NCI-H2196 treated with DMSO at 0.1 percent for 48 hours (cell line): Measurements from ENCODE around the gene AUTS2.

Experiments
- DNase-seq: peaks from one replicate; lab custom pipeline; 2025; ENCODE audit not compliant: unreplicated experiment; lab: John Stamatoyannopoulos, UW

The AUTS2 gene

GRCh38 chr7:70389531-70390151 lies 791.4 kb downstream of the AUTS2 start:
- no peak for DNase-seq

GRCh38 chr7:70390251-70390650 lies 792.0 kb downstream of the AUTS2 start:
- no peak for DNase-seq

- no peak for DNase-seq
These were observed 794.1 kb downstream of the AUTS2 start for GRCh38 chr7:70392256-70392876.

GRCh38 chr7:70392877-70393435 lies 794.7 kb downstream of the AUTS2 start:
- no peak for DNase-seq

- DNase-seq: no peak
These were observed 795.7 kb downstream of the AUTS2 start for GRCh38 chr7:70393956-70394355.

- no peak for DNase-seq
These were observed 802.6 kb downstream of the AUTS2 start for GRCh38 chr7:70400829-70401380.

- no peak for DNase-seq
These were observed 803.8 kb downstream of the AUTS2 start for GRCh38 chr7:70402069-70402468.

- DNase-seq: no peak
These were observed 807.0 kb downstream of the AUTS2 start for GRCh38 chr7:70405241-70405640.

- no peak for DNase-seq
These were observed 808.1 kb downstream of the AUTS2 start for GRCh38 chr7:70406186-70406949.

- DNase-seq: no peak
These were observed 808.6 kb downstream of the AUTS2 start for GRCh38 chr7:70406950-70407209.

- no peak for DNase-seq
These were observed 810.2 kb downstream of the AUTS2 start for GRCh38 chr7:70408477-70408876.

- DNase-seq: no peak
These were observed 810.6 kb downstream of the AUTS2 start for GRCh38 chr7:70408891-70409290.

GRCh38 chr7:70410134-70410750 lies 812.0 kb downstream of the AUTS2 start:
- no peak for DNase-seq

- no peak for DNase-seq
These were observed 816.1 kb downstream of the AUTS2 start for GRCh38 chr7:70414368-70414767.

GRCh38 chr7:70415179-70415972 lies 817.1 kb downstream of the AUTS2 start:
- DNase-seq: no peak

- DNase-seq: no peak
These were observed 818.2 kb downstream of the AUTS2 start for GRCh38 chr7:70416347-70416985.

- no peak for DNase-seq
These were observed 818.8 kb downstream of the AUTS2 start for GRCh38 chr7:70416986-70417655.

GRCh38 chr7:70419526-70420380 lies 821.5 kb downstream of the AUTS2 start:
- DNase-seq: no peak

- no peak for DNase-seq
These were observed 822.0 kb downstream of the AUTS2 start for GRCh38 chr7:70420381-70420662.
